Tibial artery (tissue), 4 donors: ENCODE results near the gene SECISBP2L.
"Not testable (repeated sequence)": the region's sequence is repeated elsewhere in the genome, so short reads cannot be mapped to it uniquely, and the experiment has no call there.

Experiments
- DNase-seq, 2 donors: peaks; one replicate each; pipeline ENCODE4 v3.0.0-alpha.2; 2019
- H3K27ac ChIP-seq, 2 donors: fragments of 200-600 bp; sonication (generic) in 1 of 2; 1 replicate in 1 of 2; 2 replicates in 1 of 2; pipeline ENCODE4 v1.5.1; 2018 to 2019; ENCODE audit warnings: mild to moderate bottlenecking in 1 of 2
- H3K27me3 ChIP-seq, 2 donors: fragments of 200-600 bp; sonication (generic) in 1 of 2; one replicate each; pipeline versions ENCODE4 v1.5.1 to v1.6.0; 2016 to 2019
- H3K36me3 ChIP-seq, 3 donors: fragments of 200-600 bp; sonication (generic) in 2 of 3; one replicate each; pipeline ENCODE4 v1.5.1; 2016 to 2019; ENCODE audit warnings: mild to moderate bottlenecking in 2 of 3
- H3K4me1 ChIP-seq, 4 donors: fragments of 200-600 bp; sonication (generic) in 2 of 4; 1 replicate in 3 of 4; 2 replicates in 1 of 4; pipeline ENCODE4 v1.5.1; 2016 to 2019
- H3K4me3 ChIP-seq, 2 donors: fragments of 200-600 bp; sonication (generic) in 1 of 2; 1 replicate in 1 of 2; 2 replicates in 1 of 2; pipeline ENCODE4 v1.5.1; 2018 to 2019; ENCODE audit warnings: mild to moderate bottlenecking in 2 of 2
- H3K9me3 ChIP-seq, 3 donors: fragments of 200-600 bp; sonication (generic) in 1 of 3; one replicate each; pipeline ENCODE4 v1.5.1; 2016 to 2019
- intact Hi-C: fragments of 100-400 bp; cut with DNase I; formaldehyde crosslinking; loops from one replicate; pipeline ENCODE4 v1.15.0; 2023; ENCODE audit warnings: low total_unique reads
- TF ChIP-seq, protein P1 (sequence below), 2 experiments: fragments of 200-600 bp in 1 of 2; fragments of 450-650 bp in 1 of 2; IDR thresholded peaks; one replicate each; pipeline ENCODE4 v1.5.1; 2017 to 2019; ENCODE audit warnings: antibody characterized with exemption in 2 of 2, mild to moderate bottlenecking in 1 of 2, moderate library complexity in 1 of 2

Gene SECISBP2L

GRCh38 chr15:48975472-48976419 lies 70.5 kb downstream of the SECISBP2L start:
- peak overlapping the region; percentile 52 to 70 for H3K4me3 ChIP-seq
- H3K27me3 ChIP-seq, result no peaks in the 10 kb centered on the region
- TF ChIP-seq, protein P1, sequence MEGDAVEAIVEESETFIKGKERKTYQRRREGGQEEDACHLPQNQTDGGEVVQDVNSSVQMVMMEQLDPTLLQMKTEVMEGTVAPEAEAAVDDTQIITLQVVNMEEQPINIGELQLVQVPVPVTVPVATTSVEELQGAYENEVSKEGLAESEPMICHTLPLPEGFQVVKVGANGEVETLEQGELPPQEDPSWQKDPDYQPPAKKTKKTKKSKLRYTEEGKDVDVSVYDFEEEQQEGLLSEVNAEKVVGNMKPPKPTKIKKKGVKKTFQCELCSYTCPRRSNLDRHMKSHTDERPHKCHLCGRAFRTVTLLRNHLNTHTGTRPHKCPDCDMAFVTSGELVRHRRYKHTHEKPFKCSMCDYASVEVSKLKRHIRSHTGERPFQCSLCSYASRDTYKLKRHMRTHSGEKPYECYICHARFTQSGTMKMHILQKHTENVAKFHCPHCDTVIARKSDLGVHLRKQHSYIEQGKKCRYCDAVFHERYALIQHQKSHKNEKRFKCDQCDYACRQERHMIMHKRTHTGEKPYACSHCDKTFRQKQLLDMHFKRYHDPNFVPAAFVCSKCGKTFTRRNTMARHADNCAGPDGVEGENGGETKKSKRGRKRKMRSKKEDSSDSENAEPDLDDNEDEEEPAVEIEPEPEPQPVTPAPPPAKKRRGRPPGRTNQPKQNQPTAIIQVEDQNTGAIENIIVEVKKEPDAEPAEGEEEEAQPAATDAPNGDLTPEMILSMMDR (IDR thresholded peaks at IDR 0.05), result peak; percentile 91 to 95
- peak overlapping the region; percentile 89 to 94 for H3K27ac ChIP-seq
- intact Hi-C loops, result no loop called here
- H3K36me3 ChIP-seq, result no peaks in the 10 kb centered on the region
- H3K4me1 ChIP-seq, result peaks cover 0 to 20% (median 11%) of the 10 kb centered on the region in 4 donors
- peak; percentile 76 to 86 for DNase-seq
- no peaks in the 10 kb centered on the region for H3K9me3 ChIP-seq

- intact Hi-C loops, result no loop called here
- Histone ChIP-seq H3K27ac (peak overlapping the region; percentile 29 to 89), H3K27me3 (no peaks in the 10 kb centered on the region), H3K36me3 (no peaks in the 10 kb centered on the region), H3K4me3 (peak overlapping the region in 1 of 2 donors; percentile 70), H3K9me3 (no peaks in the 10 kb centered on the region), H3K4me1 (peaks cover 0 to 20% (median 11%) of the 10 kb centered on the region in 4 donors)
- no peak for DNase-seq
- TF ChIP-seq, protein P1 (IDR thresholded peaks at IDR 0.05), result no peak
Measured at GRCh38 chr15:48974882-48975281, 71.4 kb downstream of the SECISBP2L start.

DNA sequence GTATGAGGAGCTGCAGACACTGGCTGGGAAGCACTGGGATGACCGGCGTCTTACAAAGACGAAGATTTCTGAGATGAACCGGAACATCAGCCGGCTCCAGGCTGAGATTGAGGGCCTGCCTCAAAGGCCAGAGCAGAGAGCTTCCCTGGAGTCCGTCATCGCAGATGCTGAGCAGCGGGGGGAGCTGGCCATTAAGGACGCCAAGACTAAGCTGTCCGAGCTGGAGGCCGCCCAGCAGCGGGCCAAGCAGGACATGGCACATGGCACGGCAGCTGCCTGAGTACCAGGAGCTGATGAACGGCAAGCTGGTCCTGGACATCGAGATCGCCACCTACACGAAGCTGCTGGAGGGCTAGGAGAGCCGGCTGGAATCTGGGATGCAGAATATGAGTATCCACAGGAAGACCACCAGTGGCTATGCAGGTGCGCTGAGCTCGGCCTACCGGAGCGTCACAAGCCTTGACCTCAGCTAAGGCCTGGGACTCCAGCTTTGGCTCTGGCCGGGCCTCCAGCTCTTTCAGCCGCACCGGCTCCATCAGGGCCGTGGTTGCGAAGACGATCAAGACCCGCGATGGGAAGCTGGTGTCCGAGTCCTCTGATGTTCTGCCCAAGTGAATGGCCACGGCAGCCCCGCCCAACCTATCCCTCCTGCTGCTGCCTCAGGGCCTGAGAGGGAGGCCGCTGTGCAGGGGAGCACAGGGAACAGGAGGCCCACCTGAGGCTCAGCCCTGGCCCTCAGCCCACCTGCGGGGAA lies 73.3 kb downstream of the SECISBP2L start:
- no peak for DNase-seq
- Histone ChIP-seq H3K4me1 (peaks cover 0 to 25% (median 11%) of the 10 kb centered on the region in 4 donors), H3K9me3 (no peaks in the 10 kb centered on the region), H3K27ac (no peak overlapping the region), H3K4me3 (no peak overlapping the region), H3K36me3 (no peaks in the 10 kb centered on the region), H3K27me3 (no peaks in the 10 kb centered on the region)
- intact Hi-C loops, result no loop called here
- TF ChIP-seq, protein P1 (IDR thresholded peaks at IDR 0.05), result no peak

GRCh38 chr15:48970926-48971325 lies 75.3 kb downstream of the SECISBP2L start:
- H3K4me1 ChIP-seq, result peaks cover 0 to 37% (median 20%) of the 10 kb centered on the region in 4 donors
- H3K9me3 ChIP-seq, H3K27ac ChIP-seq, DNase-seq, H3K36me3 ChIP-seq, H3K27me3 ChIP-seq, intact Hi-C loops, H3K4me3 ChIP-seq: not testable (repeated sequence)

DNA sequence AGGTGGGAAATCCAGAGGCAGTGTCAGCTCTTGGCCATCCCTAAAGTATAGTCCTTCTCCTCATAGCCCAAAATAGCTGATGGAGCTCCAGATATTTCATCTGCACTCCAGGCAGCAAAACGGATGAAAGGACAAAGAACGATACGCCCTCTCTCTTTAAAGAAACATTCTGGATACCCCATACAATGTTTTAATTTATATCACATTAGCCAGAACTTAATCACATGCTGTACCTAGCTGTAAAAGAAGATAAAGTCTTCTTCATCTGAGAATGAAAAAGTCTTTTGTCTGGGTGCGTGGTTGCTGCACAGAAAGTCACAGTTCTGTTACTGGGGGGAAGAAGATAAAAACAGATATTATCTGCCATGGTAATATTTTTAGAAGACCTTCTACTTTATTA lies 78.2 kb downstream of the SECISBP2L start:
- H3K36me3 ChIP-seq, result no peaks in the 10 kb centered on the region
- no peaks in the 10 kb centered on the region for H3K27me3 ChIP-seq
- H3K4me3 ChIP-seq, result no peak overlapping the region
- H3K9me3 ChIP-seq, result no peaks in the 10 kb centered on the region
- H3K27ac ChIP-seq, result peak overlapping the region; percentile 59 to 69
- DNase-seq, result no peak
- TF ChIP-seq, protein P1 (IDR thresholded peaks at IDR 0.05), result no peak
- intact Hi-C loops, result loop anchor here (10.0 kb wide), 1 partner anchor 77 kb away; the partner anchor contains the start of gene SECISBP2L
- peaks cover 0 to 53% (median 33%) of the 10 kb centered on the region in 4 donors for H3K4me1 ChIP-seq
